Common myeloid progenitor, CD34-positive (primary cell): ENCODE data around the gene RAB41.

Experiments
- CTCF ChIA-PET: fragments of 350-600 bp; sonication (Branson Sonifier 250); formaldehyde crosslinking; loops from one replicate; lab custom pipeline; 2021; ENCODE audit warnings: antibody characterized with exemption; lab: Charles Lee
- POLR2A ChIA-PET: fragments of 350-600 bp; sonication (Branson Sonifier 250); formaldehyde crosslinking; loops from one replicate; lab custom pipeline; 2021; ENCODE audit warnings: antibody characterized with exemption; lab: Charles Lee
- DNase-seq, 3 donors: peaks; one replicate each; pipeline versions ENCODE4 v3.0.0 to v3.0.0-alpha.2; 2013
- H3K27ac ChIP-seq, 2 experiments: 1 replicate in 1 of 2; 2 replicates in 1 of 2; pipeline ENCODE4 v1.7.0; 2013; ENCODE audit warnings: inconsistent platforms in 2 of 2, low read length in 2 of 2, mild to moderate bottlenecking in 2 of 2, low read depth in 1 of 2, moderate library complexity in 1 of 2; ENCODE audit not compliant: severe bottlenecking in 2 of 2, insufficient read depth in 1 of 2, poor library complexity in 1 of 2
- H3K27me3 ChIP-seq, 5 experiments: replicated peaks in 2 of 5; 1 replicate in 3 of 5; 2 replicates in 2 of 5; pipeline versions ENCODE4 v1.6.1 to v1.7.0; 2013; ENCODE audit warnings: low read length in 4 of 5, mild to moderate bottlenecking in 2 of 5, moderate library complexity in 2 of 5, inconsistent platforms in 1 of 5; ENCODE audit not compliant: insufficient read depth in 5 of 5, control insufficient read depth in 4 of 5
- H3K36me3 ChIP-seq, 4 experiments: 1 replicate in 2 of 4; 2 replicates in 2 of 4; pipeline versions ENCODE4 v1.6.1 to v1.7.0; 2013; ENCODE audit warnings: low read length in 3 of 4, control low read depth in 1 of 4, mild to moderate bottlenecking in 1 of 4; ENCODE audit not compliant: control insufficient read depth in 4 of 4, insufficient read depth in 4 of 4
- H3K4me1 ChIP-seq, 4 experiments: 1 replicate in 3 of 4; 2 replicates in 1 of 4; pipeline versions ENCODE4 v1.6.1 to v1.7.1; 2013; ENCODE audit warnings: low read length in 3 of 4, mild to moderate bottlenecking in 3 of 4, control low read depth in 1 of 4, inconsistent platforms in 1 of 4, moderate library complexity in 1 of 4; ENCODE audit not compliant: control insufficient read depth in 4 of 4, insufficient read depth in 4 of 4; ENCODE audit errors: control extremely low read depth in 1 of 4
- H3K4me3 ChIP-seq, 7 experiments: 1 replicate in 4 of 7; 2 replicates in 3 of 7; pipeline versions ENCODE4 v1.5.1 to v1.7.0; 2013; ENCODE audit warnings: mild to moderate bottlenecking in 7 of 7, low read length in 6 of 7, moderate library complexity in 6 of 7, inconsistent platforms in 2 of 7, low read depth in 2 of 7, control low read depth in 1 of 7; ENCODE audit not compliant: insufficient read depth in 4 of 7, control insufficient read depth in 1 of 7; ENCODE audit errors: extremely low read depth in 1 of 7
- H3K9me3 ChIP-seq, 5 experiments: 1 replicate in 4 of 5; 2 replicates in 1 of 5; pipeline versions ENCODE4 v1.6.1 to v1.7.1; 2013; ENCODE audit warnings: low read length in 4 of 5, mild to moderate bottlenecking in 2 of 5, inconsistent platforms in 1 of 5, low read depth in 1 of 5, moderate library complexity in 1 of 5; ENCODE audit not compliant: control insufficient read depth in 4 of 5, insufficient read depth in 2 of 5; ENCODE audit errors: control extremely low read depth in 1 of 5
- WGBS: methylation state at CpG from one replicate; pipeline ENCODE4 v1.1.5; 2013; ENCODE audit not compliant: insufficient coverage; 5-methylcytosine and 5-hydroxymethylcytosine counted together

Gene RAB41

GRCh38 chrX:70324326-70324725 is 42.4 kb downstream of the RAB41 start:
- Histone ChIP-seq H3K27me3 (no peaks in the 10 kb centered on the region), H3K36me3 (no peaks in the 10 kb centered on the region), H3K4me3 (no peak overlapping the region), H3K9me3 (no peaks in the 10 kb centered on the region), H3K4me1 (no peaks in the 10 kb centered on the region), H3K27ac (no peak overlapping the region)
- ChIA-PET CTCF (no interaction called here), POLR2A (no interaction called here)
- DNase-seq: no peak
- 80% methylated on average over 1 of the region's 2 CpGs for WGBS

- no peak for DNase-seq
- no peaks in the 10 kb centered on the region for H3K4me1 ChIP-seq
- WGBS: no CpG with 5 or more reads among the region's 1 CpG
- H3K36me3 ChIP-seq: peaks cover 0 to 3% (median 2%) of the 10 kb centered on the region in 4 experiments
- ChIA-PET POLR2A (no interaction called here), CTCF (interaction anchor here (2.3 kb wide), 1 partner anchor 102 kb away, joined by 9 read pairs; no protein-coding TSS in a partner anchor)
- no peaks in the 10 kb centered on the region for H3K27me3 ChIP-seq
- H3K27ac ChIP-seq: no peak overlapping the region
- H3K9me3 ChIP-seq: no peaks in the 10 kb centered on the region
- no peak overlapping the region for H3K4me3 ChIP-seq
Measured at GRCh38 chrX:70331161-70331560, 49.2 kb downstream of the RAB41 start.

GRCh38 chrX:70332600-70332999 is 50.6 kb downstream of the RAB41 start:
- no peaks in the 10 kb centered on the region for H3K27me3 ChIP-seq
- no peak overlapping the region for H3K27ac ChIP-seq
- H3K4me1 ChIP-seq: no peaks in the 10 kb centered on the region
- CTCF ChIA-PET: no interaction called here
- no CpG with 5 or more reads among the region's 1 CpG for WGBS
- no peak overlapping the region for H3K4me3 ChIP-seq
- no peaks in the 10 kb centered on the region for H3K9me3 ChIP-seq
- POLR2A ChIA-PET: no interaction called here
- peaks cover 0 to 3% (median 2%) of the 10 kb centered on the region in 4 experiments for H3K36me3 ChIP-seq
- DNase-seq: no peak
